Parathyroid adenoma (tissue), 2 donors: ENCODE results near the gene MAN1A2.

Experiments
- H2AFZ ChIP-seq: fragments of 300-600 bp; sonication (generic); one replicate; pipeline ENCODE4 v1.7.0; 2017; ENCODE audit warnings: antibody characterized with exemption, mild to moderate bottlenecking
- H3K27ac ChIP-seq: fragments of 300-600 bp; sonication (generic); one replicate; pipeline ENCODE4 v1.7.0; 2017
- H3K27me3 ChIP-seq: fragments of 300-600 bp; sonication (generic); one replicate; pipeline ENCODE4 v1.7.0; 2017; ENCODE audit warnings: low read length; ENCODE audit not compliant: control insufficient read depth, insufficient read depth
- H3K36me3 ChIP-seq: fragments of 300-600 bp; sonication (generic); one replicate; pipeline ENCODE4 v1.7.0; 2017; ENCODE audit warnings: low read length; ENCODE audit not compliant: control insufficient read depth, insufficient read depth
- H3K4me1 ChIP-seq: fragments of 300-600 bp; sonication (generic); one replicate; pipeline ENCODE4 v1.7.0; 2017; ENCODE audit warnings: control low read depth
- H3K4me2 ChIP-seq: fragments of 300-600 bp; sonication (generic); one replicate; pipeline ENCODE4 v1.7.0; 2017; ENCODE audit warnings: low read length
- H3K4me3 ChIP-seq: fragments of 300-600 bp; sonication (generic); one replicate; pipeline ENCODE4 v1.7.0; 2017; ENCODE audit warnings: low read depth, low read length
- H3K79me2 ChIP-seq: fragments of 300-600 bp; sonication (generic); one replicate; pipeline ENCODE4 v1.7.0; 2017; ENCODE audit warnings: control low read depth
- H3K9ac ChIP-seq: fragments of 300-600 bp; sonication (generic); one replicate; pipeline ENCODE4 v1.7.0; 2017; ENCODE audit warnings: mild to moderate bottlenecking
- H3K9me3 ChIP-seq: fragments of 300-600 bp; sonication (generic); one replicate; pipeline ENCODE4 v1.7.0; 2017; ENCODE audit warnings: low read length; ENCODE audit not compliant: control insufficient read depth
- CTCF ChIP-seq: fragments of 300-600 bp; sonication (generic); IDR thresholded peaks from one replicate; pipeline ENCODE4 v1.7.0; 2017; ENCODE audit warnings: antibody characterized with exemption, mild to moderate bottlenecking
- donor health status: primary hyperparathyroidism.

Gene MAN1A2

GRCh38 chr1:117481410-117481809 is 114.2 kb downstream of the MAN1A2 start:
- H3K4me3 ChIP-seq, result no peak overlapping the region
- H3K79me2 ChIP-seq, result no peaks in the 10 kb centered on the region
- H3K27ac ChIP-seq, result no peak overlapping the region
- no peaks in the 10 kb centered on the region for H3K27me3 ChIP-seq
- no peak overlapping the region for H3K4me2 ChIP-seq
- no peak overlapping the region for H3K9ac ChIP-seq
- TF ChIP-seq CTCF, result no peak
- H3K9me3 ChIP-seq, result no peaks in the 10 kb centered on the region
- no peaks in the 10 kb centered on the region for H3K4me1 ChIP-seq
- no peak overlapping the region for H2AFZ ChIP-seq
- H3K36me3 ChIP-seq, result no peaks in the 10 kb centered on the region

- Histone ChIP-seq H2AFZ (no peak overlapping the region), H3K4me1 (no peaks in the 10 kb centered on the region)
- TF ChIP-seq CTCF, result no peak
Measured at GRCh38 chr1:117493906-117494305, 126.7 kb downstream of the MAN1A2 start.

GRCh38 chr1:117495068-117495467 is 127.8 kb downstream of the MAN1A2 start:
- H3K36me3 ChIP-seq, result no peaks in the 10 kb centered on the region
- no peaks in the 10 kb centered on the region for H3K27me3 ChIP-seq
- H2AFZ ChIP-seq, result no peak overlapping the region
- no peak overlapping the region for H3K9ac ChIP-seq
- no peak overlapping the region for H3K4me2 ChIP-seq
- H3K27ac ChIP-seq, result no peak overlapping the region
- no peak overlapping the region for H3K4me3 ChIP-seq
- no peaks in the 10 kb centered on the region for H3K79me2 ChIP-seq
- TF ChIP-seq CTCF, result no peak
- H3K4me1 ChIP-seq, result no peaks in the 10 kb centered on the region
- no peaks in the 10 kb centered on the region for H3K9me3 ChIP-seq

More at GRCh38 chr1:117493906-117494305, 126.7 kb downstream of the MAN1A2 start:
- Histone ChIP-seq H3K4me3 (no peak overlapping the region), H3K27ac (no peak overlapping the region), H3K9me3 (no peaks in the 10 kb centered on the region), H3K9ac (no peak overlapping the region), H3K36me3 (no peaks in the 10 kb centered on the region), H3K4me2 (no peak overlapping the region), H3K27me3 (no peaks in the 10 kb centered on the region), H3K79me2 (no peaks in the 10 kb centered on the region)

GRCh38 chr1:117499071-117499470 is 131.8 kb downstream of the MAN1A2 start:
- H3K36me3 ChIP-seq, result no peaks in the 10 kb centered on the region
- no peaks in the 10 kb centered on the region for H3K4me1 ChIP-seq
- no peak for TF ChIP-seq CTCF

GRCh38 chr1:117500584-117500983 is 133.3 kb downstream of the MAN1A2 start:
- no peaks in the 10 kb centered on the region for H3K9me3 ChIP-seq
- no peak overlapping the region for H3K9ac ChIP-seq
- no peaks in the 10 kb centered on the region for H3K36me3 ChIP-seq
- no peak overlapping the region for H3K27ac ChIP-seq
- no peaks in the 10 kb centered on the region for H3K79me2 ChIP-seq
- no peak overlapping the region for H2AFZ ChIP-seq
- no peak overlapping the region for H3K4me3 ChIP-seq
- no peaks in the 10 kb centered on the region for H3K27me3 ChIP-seq
- H3K4me1 ChIP-seq, result no peaks in the 10 kb centered on the region
- no peak for TF ChIP-seq CTCF
- no peak overlapping the region for H3K4me2 ChIP-seq

More at GRCh38 chr1:117499071-117499470, 131.8 kb downstream of the MAN1A2 start:
- Histone ChIP-seq H3K79me2 (no peaks in the 10 kb centered on the region), H3K4me2 (no peak overlapping the region), H3K9ac (no peak overlapping the region), H3K4me3 (no peak overlapping the region), H2AFZ (no peak overlapping the region), H3K9me3 (no peaks in the 10 kb centered on the region), H3K27ac (no peak overlapping the region), H3K27me3 (no peaks in the 10 kb centered on the region)
